ENCODE measurements around the gene ADO.

ADO gene

GRCh38 chr10:62853710-62854109 is 49.2 kb downstream of the ADO start:
- H3K27ac ChIP-seq, result no peak overlapping the region
- peaks cover 66% of the 10 kb centered on the region for H3K27me3 ChIP-seq (ENCODE audit: insufficient read depth, low read depth, severe bottlenecking)
- H3K4me3 ChIP-seq (ENCODE audit: low read depth, low read length), result no peak overlapping the region
- no peaks in the 10 kb centered on the region for H3K36me3 ChIP-seq
- no peak for DNase-seq
- no peaks in the 10 kb centered on the region for H3K9me3 ChIP-seq (ENCODE audit: severe bottlenecking)
- TF ChIP-seq CTCF (IDR thresholded peaks at IDR 0.05; ENCODE audit: low read depth, low read length), result no peak

- no peak for TF ChIP-seq CTCF (IDR thresholded peaks at IDR 0.05; ENCODE audit: low read depth, low read length)
- Histone ChIP-seq H3K27ac (no peak overlapping the region), H3K9me3 (ENCODE audit: severe bottlenecking) (no peaks in the 10 kb centered on the region), H3K36me3 (no peaks in the 10 kb centered on the region), H3K4me3 (ENCODE audit: low read depth, low read length) (no peak overlapping the region), H3K27me3 (ENCODE audit: insufficient read depth, low read depth, severe bottlenecking) (peaks cover 80% of the 10 kb centered on the region)
- DNase-seq, result no peak
Observed at GRCh38 chr10:62856021-62856420, 51.5 kb downstream of the ADO start.

Measured in WERI-Rb-1 (cell line).